Measurements from ENCODE around the gene FCRL1. TPM values are rescaled to one million over a fixed set of nuclear protein-coding genes. Genes with fewer than 3 reads are reported as not detected.
A peak's percentile ranks its signal among the peaks of the same experiment; 100 is the strongest.

FCRL1 gene
- total RNA-seq, 4 donors from 2014 or later, result 0.47 to 97.4 (median 6.2) TPM; not detected in 1

- no peaks in the 10 kb centered on the region for H3K9me3 ChIP-seq
- H3K27ac ChIP-seq, result peak overlapping the region in 1 of 4 donors; percentile 51
- no peaks in the 10 kb centered on the region for H3K36me3 ChIP-seq
- peak in 1 of 3 donors; percentile 36 for DNase-seq
- TF ChIP-seq CTCF (IDR thresholded peaks at IDR 0.05), result no peak
- TF ChIP-seq POLR2A (IDR thresholded peaks at IDR 0.05), result no peak
- no peaks in the 10 kb centered on the region for H3K27me3 ChIP-seq
- H3K4me3 ChIP-seq, result no peak overlapping the region
- H3K4me1 ChIP-seq, result peaks cover 0 to 3% (median 0%) of the 10 kb centered on the region in 4 donors
Observed at GRCh38 chr1:157781048-157781447, 38.9 kb downstream of the FCRL1 start.

GRCh38 chr1:157776971-157777391, 42.9 kb downstream of the FCRL1 start, which contains the start of gene FCRL2:
TSS of gene FCRL2 (minus strand) at chr1:157777132. CDS start at chr1:157777073, 59 bp downstream.
- H3K27ac ChIP-seq, result peak within 1 kb of the TSS in 2 of 4 donors; percentile 9 to 71
- no peaks in the 10 kb centered on the region for H3K36me3 ChIP-seq
- TF ChIP-seq POLR2A (IDR thresholded peaks at IDR 0.05), result no peak
- no peak for TF ChIP-seq CTCF (IDR thresholded peaks at IDR 0.05)
- DNase-seq, result no peak
- H3K27me3 ChIP-seq, result no peaks in the 10 kb centered on the region
- H3K9me3 ChIP-seq, result no peaks in the 10 kb centered on the region
- H3K4me1 ChIP-seq, result peaks cover 0 to 8% (median 5%) of the 10 kb centered on the region in 4 donors
- H3K4me3 ChIP-seq, result peak within 1 kb of the TSS in 2 of 4 donors; percentile 21 to 35

- Histone ChIP-seq H3K36me3 (no peaks in the 10 kb centered on the region), H3K4me3 (peak overlapping the region in 2 of 4 donors; percentile 21 to 35), H3K9me3 (no peaks in the 10 kb centered on the region), H3K4me1 (peaks cover 0 to 8% (median 5%) of the 10 kb centered on the region in 4 donors), H3K27me3 (no peaks in the 10 kb centered on the region), H3K27ac (peak overlapping the region in 2 of 4 donors; percentile 9 to 71)
- TF ChIP-seq POLR2A (IDR thresholded peaks at IDR 0.05) (no peak), CTCF (IDR thresholded peaks at IDR 0.05) (no peak)
- no peak for DNase-seq
Observed at GRCh38 chr1:157775101-157775870, 44.6 kb downstream of the FCRL1 start.

- Histone ChIP-seq H3K27me3 (no peaks in the 10 kb centered on the region), H3K36me3 (no peaks in the 10 kb centered on the region), H3K27ac (peak overlapping the region in 3 of 4 donors; percentile 32 to 71 (median 53)), H3K4me3 (peak overlapping the region in 1 of 4 donors; percentile 35), H3K9me3 (no peaks in the 10 kb centered on the region), H3K4me1 (peaks cover 0 to 8% (median 5%) of the 10 kb centered on the region in 4 donors)
- no peak for DNase-seq
- TF ChIP-seq POLR2A (IDR thresholded peaks at IDR 0.05), result no peak
- TF ChIP-seq CTCF (IDR thresholded peaks at IDR 0.05), result no peak
Observed at GRCh38 chr1:157774412-157774811, 45.5 kb downstream of the FCRL1 start.

GRCh38 chr1:157773493-157774350, 46.2 kb downstream of the FCRL1 start:
- Histone ChIP-seq H3K36me3 (no peaks in the 10 kb centered on the region), H3K4me3 (peak overlapping the region in 1 of 4 donors; percentile 0), H3K9me3 (no peaks in the 10 kb centered on the region), H3K27ac (peak overlapping the region in 3 of 4 donors; percentile 32 to 71 (median 53)), H3K4me1 (peaks cover 0 to 8% (median 5%) of the 10 kb centered on the region in 4 donors), H3K27me3 (no peaks in the 10 kb centered on the region)
- TF ChIP-seq CTCF (IDR thresholded peaks at IDR 0.05) (peak; percentile 45 to 74 (median 60)), POLR2A (IDR thresholded peaks at IDR 0.05) (no peak)
- DNase-seq, result peak in 2 of 3 donors; percentile 62 to 80

All from Peyer's patch (tissue), 4 donors.